NCI-H524 (cell line): Measurements from ENCODE around the gene LINC01488.
A peak's percentile ranks its signal among the peaks of the same experiment; 100 is the strongest.

Source experiments
- DNase-seq, 2 experiments: peaks; one replicate each; lab custom pipeline; 2025; lab: John Stamatoyannopoulos, UW

Gene LINC01488

DNA sequence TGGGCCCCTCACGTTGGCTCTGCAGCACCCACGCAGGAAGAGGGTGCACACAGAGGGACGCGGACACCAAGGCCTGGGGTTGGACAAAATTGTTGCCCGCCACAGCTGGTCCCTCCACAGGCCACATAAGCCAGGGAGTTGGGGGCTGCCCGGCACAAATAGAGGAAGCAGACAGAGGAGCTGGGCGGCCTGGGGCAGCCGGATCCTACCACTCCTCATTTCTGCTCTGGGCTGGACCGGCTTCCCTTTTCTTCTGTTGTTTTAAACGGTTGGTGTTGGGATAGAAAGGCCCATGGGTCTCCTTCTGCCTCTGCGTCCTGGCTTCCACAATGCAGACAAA lies 36.4 kb upstream of the LINC01488 start:
- no peak for DNase-seq

DNA sequence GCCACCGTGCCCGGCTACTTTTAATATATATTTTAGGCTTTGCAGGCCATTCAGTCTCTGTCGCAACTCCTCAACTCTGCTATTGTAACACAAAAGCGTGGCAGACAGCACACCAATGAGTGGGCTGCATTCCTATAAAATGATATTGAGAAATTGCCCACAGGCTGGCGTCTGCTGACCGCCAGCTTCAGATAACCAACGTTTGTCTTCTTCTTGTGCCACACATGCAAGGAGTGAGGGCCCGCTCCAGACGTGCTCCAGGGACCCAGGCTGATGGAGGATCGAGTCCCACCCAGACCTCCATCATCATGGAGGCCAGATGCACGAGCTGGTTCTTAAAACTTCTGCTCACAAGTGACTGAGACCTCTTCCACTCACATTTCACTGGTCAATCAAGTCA lies 35.4 kb upstream of the LINC01488 start:
- no peak for DNase-seq

DNA sequence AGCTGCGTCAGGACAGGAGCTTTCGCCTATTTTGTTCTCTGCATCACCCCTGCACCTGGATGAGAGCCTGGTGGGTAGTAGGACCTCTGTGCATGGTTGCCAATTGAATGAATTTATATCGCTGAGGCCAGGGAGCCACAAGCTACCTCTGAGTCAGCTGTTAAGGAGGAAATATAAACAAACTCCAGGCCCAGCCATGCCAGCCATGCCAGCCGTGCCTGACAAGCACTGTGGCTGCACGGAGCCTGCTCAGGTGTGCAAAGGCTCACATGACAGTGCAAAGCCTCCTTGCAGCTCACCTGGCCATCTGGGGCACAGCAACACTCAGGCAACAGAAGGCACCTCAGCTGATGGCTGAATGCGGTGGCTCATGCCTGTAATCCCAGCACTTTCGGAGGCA lies 33.7 kb upstream of the LINC01488 start:
- DNase-seq = peak; percentile 12 to 65

DNA sequence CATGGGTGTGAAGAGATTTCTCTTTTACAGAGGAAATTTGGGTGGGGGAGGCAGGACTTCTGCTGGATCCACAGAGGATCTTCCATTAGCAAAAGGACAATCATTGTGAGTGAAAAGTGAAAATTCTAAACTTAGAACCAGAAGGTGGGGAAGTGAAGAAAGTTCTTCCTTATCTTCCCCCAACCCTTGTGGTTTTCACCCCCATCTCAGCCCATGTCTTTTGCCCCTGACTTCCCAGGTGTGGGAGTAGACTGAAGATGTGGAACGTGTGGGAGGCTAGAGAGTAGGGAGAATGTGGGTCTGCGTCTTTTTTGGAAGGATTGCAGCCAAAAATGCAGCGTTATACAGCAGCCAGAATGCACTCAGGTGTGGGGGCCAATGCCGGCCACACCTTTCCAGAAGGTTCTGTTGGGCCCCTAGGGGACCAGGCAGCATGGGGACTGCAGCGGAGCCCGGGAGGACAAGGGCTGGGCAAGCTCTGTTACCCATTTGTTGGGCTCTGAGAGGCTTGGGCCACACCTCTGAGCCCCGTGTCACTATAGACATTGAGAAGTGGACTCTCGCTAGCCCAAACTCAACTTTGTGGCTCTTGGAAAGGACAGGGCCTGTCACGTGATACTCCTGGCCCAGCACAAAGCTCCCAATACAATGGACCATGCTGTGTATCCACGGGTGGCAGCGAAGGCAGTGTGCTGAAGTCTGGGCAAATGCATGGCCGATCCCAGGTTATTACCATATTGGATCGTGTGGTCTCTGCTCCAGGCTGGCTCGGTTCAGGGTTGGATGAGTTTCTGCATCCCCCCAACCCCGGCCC lies 32.8 kb upstream of the LINC01488 start:
- no peak for DNase-seq

DNA sequence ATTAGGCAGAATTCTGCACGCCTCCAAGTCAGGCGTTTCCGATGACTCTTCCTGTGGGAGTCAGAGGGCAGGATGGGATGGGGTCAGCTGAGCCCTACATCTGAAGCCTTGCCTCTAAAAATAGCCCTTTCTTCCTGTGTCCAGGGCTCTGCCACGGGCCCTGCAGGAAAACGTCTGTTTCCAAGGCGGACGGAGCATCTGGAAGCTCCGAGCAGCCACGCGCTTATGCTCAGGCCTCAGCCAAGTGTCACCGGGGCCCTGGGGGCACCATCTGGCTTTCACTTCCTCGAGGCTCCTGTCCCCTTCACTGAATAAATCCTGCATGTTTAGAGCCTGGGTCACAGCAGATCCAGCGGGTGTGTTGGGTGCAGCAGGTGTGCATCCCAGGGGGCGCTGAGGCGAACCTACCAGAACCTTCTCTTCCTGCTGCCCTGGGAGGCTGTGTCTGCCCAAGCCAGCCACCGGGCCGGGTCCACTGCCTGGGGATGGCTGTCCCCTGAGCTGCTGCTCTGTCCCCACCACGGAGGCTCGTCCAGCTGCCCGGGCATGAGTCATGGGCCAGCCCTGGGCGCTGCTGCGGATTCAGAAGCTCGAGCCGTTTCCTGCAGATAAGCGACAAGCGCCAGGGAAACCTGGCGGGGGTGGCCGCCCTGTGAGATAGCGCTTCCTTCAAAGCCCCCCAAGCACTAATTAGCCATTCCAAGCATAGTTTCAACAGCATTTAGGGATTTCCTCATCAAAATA lies 32.0 kb upstream of the LINC01488 start:
- DNase-seq = peak; percentile 76 to 89

DNA sequence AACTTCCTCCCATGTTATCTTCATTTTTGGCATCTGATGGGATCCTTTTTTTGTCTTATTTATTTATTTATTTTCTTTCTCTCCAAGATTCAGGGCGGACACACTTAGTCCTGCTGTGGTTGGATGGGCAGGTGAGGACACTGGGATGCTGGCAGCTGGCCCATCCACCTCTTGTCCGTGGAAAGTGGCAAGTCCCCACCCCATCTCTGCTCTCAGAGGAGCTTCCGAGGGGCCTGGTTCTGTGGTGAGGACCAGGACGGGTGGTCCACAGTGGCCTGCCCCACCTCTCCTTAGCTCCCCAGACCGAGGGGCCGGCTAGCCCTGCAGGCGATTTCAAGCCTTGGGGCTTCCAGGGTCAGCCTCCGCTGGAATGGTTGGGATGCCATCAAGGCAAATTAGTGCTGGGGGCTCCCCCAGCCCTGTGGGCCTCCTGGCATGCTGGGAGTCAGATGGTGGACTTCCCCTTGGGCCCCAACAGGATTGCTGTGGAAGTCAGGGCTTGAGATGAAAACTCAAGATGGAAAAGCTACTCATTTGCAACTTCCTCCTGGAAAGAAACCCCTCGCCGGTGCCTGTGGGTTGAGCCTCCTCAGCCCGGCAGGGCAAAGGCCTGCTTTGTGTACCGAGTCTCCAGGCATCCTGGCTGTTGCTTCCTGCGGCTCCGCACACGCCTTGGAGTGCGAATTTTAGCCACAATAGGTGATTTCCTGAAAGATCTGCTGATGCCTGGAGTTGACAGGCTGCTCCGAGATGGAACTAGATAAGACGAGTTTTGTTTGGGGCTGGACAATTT lies 31.2 kb upstream of the LINC01488 start:
- no peak for DNase-seq

DNA sequence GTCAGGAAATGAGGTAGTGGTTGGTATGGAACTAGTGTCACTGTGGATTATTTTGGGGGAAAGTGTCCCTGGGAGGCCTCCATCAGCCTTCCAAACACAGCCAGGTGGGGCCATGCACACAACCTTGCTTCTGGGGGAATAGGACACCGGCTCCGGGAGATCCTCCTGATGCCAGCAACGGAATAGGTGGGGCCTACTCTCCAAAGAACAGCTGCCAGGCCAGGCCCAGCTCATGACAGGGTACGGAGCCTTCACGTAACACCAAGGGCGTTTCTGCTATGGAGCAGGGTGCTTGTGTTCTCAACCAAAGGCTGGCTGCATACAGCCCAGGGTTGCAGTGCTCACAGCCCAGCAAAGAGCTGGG lies 30.6 kb upstream of the LINC01488 start:
- DNase-seq = no peak

DNA sequence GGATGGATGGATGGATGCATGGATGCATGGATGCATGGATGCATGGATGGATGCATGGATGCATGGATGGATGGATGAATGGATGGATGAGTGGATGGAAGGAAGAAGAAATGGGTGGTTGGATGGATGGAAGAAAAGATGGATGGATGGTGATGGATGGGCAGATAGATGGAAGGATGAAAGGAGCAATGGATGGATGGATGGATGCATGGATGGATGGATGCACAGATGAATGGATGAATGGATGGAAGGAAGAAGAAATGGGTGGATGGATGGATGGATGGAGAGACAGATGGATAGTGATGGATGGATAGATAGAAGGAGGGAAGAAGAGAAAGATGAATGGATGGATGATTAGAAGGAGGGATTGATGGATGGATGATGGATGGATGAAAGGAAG lies 30.2 kb upstream of the LINC01488 start:
- DNase-seq = no peak

DNA sequence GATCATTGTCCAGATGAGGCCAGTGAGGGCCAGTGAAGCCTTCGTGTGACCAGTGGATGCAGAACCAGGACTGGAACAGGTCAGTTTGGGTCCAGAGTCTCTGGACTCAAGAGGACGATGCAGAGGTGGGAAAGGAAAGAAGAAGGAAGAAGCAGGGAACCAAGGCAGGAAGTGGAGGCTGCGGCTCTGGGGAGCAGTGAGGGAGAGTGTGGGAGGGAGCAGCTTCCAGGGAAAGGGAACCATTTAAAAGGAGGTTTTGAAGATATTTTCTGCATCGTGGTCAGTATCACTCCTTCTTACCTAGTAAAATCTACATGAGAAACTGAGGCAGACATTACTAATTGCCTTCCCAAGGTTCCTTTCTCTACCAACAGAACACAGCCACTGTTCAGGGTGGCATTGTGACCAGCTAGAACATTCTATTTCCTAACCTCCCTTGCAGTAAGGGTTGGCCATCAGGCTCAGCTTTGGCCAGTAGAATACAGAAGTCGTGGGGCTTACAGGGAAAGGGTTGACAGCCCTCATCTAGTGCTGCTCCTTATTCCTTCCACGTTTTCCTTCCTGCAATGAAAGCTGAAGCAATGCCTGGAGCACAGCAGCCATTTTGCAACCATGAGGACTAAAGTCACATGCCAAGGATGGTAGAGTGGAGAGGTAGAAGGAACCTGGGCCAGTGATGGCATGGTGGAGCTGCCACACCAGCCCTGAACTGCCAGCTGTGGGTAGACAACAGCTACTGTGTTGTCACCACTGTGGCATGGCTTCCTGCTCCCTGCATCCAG lies 29.1 kb upstream of the LINC01488 start:
- DNase-seq = no peak

DNA sequence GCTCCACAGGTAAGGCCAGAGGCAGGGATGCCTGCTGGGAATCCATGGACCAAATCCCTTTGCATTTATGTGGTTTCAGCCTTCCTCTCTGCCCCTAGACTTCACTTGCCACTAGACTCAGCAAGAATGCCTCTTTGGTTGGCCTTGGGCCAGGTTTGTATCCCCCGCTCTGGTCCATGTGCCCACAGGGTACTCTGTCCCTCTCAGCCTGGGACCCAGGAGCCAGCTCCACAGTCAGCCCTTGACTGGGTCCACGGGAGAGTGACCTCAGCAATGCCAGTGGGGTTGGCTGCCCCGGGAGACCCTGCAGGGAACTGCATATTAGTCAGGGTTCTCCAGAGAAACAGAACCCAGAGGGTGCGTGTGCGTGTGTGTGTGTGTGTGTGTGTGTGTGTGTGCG lies 28.3 kb upstream of the LINC01488 start:
- no peak for DNase-seq

DNA sequence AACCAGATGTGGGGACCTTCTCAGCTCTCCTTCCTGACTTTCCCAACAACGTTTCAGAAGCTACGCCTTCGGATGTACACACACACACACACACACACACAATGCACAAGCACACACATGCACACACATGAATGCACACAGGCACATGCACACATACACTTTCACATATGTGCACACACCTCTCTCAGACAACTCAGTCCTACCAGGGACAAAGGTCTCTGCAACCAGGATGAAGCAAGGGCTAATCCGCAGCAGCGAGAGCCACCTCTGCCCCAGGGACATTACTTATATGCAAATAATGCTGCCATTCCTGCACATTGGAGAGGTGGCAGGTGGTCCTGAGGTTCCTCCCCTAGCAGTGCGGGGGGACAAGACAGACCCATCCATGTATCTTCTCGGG lies 27.4 kb upstream of the LINC01488 start:
- no peak for DNase-seq

DNA sequence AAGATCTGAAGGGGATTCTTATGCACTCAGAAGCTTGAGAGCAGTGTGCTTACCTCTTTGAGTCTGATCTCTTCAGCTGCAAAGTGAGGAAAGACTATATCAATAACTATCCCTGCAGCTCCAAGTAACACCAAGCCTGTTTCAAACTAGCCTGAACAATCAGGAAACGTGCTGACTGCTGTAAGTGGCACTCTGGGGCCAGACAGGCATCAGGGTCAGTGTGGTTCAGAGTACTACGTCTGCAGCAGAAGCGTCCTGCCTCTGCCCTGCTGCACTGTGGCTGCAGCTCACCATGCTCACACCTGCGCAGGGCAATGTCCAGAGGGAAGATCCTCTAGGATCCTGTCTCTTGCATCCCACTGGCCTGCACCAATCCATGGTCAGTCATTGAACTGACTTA lies 25.5 kb upstream of the LINC01488 start:
- DNase-seq = no peak

DNA sequence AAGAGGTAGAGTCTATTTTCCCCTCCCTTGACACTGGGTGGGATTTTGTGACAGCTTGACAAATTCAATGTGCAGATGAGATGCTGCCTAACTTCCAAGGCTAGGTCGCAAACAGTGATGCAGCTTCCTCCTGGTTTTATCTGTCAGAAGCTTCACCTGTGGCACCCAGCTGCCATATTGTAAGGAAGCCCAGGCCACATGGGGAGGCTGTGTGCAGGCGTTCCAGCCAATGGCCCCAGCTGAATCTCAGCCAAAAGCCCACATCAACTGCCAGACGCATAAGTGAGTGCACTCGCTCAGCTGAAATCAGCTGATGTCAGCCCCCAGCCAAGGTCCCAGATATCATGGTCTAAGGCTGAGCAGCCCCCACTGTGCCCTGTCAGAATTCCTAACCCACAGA lies 24.8 kb upstream of the LINC01488 start:
- no peak for DNase-seq

DNA sequence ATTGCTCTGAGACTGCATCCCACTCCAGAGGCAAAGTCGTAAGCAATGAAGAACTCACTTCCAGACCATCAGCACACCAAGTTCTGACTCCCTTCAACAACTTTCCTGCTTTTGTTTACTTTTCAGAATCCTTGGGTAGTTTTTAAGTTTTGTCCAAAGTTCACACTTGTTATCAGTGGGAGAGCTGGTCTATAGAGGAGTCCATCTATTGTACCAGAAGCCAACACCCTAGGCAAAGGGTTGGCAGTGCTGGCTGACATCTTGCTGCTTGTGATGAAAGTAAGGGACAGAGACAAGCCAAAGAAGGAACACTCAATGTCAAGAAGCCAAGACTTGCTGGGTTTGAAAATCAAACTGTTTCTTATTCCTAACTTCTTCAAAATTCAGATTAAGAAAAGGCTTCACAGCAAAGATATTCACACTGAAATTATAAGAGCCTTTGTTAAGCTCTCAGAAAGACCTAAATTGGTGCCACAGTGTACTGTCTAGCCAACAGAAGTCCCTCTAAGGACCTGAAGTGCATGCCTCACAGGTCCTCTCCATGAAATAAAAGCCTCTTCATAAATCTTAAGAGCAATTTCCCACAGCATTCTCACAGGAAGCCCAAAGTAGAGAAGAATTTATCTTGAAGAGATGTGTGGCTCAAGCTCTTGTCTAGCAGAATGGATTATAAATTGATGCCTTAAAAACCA lies 21.5 kb upstream of the LINC01488 start:
- DNase-seq = no peak

DNA sequence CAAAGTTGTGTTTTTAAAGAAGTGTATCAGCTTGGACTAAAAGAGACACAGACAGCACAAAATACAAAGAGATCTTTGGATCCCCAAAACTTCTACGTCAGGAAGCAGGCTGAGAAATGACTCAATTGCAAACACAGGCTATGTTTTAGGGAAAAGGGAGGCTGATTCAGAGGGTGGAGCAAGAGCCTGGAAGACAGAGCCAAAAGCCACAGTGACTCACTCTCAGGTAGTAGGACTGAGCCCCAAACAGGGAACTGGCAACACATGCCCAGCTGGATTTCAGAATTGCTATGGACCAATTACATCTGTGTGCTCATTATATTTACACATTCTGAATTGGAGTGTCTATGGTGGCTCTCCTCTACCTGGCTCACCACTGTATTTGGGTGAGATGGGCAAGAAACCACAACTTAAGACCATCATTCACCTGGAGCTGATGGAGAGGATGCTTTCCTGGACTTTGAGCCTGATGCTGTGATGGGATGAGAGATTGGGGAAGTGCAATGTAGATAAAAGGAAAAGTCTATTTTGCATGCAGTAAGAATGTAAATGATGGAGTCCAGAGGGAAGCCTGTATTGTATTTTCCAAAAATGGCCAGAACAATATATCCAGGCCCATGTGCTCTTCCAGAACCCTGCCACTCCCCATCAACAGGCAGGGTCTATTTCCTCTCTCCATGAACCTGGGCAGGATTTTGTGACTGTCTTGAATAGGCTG lies 20.8 kb upstream of the LINC01488 start:
- no peak for DNase-seq

DNA sequence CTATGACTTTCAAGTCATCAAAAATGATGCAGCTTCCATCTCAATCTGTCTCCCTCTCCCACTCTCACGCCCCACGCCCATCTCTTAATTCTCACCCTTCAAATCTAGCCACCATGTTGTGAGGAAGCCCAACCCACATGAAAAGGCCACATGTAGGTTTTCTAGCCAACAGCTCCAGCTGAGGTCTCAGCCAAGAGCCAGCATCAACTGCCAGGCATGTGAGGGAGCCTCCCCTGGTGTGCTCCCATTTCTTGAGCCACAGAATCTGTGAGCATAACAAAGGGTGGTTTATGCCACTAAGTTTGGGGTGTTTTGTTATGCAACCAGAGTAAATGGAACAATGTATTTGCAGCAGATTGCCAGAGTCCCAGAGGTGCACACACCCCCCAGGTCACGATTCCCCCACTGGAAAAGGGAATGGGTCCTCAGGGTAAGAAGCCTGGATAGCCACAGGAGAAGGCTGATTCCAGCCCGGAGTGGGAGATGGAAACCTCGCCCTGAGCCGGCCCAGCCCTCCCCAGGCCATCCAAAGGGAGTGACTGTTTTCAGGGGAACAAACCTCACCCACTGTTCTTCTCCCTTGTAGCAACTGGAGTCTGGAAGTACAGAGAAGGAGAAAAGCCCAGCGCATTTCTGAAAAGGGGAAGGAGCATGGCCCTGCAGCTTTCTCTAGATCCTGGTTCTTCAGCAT lies 20.0 kb upstream of the LINC01488 start:
- no peak for DNase-seq

DNA sequence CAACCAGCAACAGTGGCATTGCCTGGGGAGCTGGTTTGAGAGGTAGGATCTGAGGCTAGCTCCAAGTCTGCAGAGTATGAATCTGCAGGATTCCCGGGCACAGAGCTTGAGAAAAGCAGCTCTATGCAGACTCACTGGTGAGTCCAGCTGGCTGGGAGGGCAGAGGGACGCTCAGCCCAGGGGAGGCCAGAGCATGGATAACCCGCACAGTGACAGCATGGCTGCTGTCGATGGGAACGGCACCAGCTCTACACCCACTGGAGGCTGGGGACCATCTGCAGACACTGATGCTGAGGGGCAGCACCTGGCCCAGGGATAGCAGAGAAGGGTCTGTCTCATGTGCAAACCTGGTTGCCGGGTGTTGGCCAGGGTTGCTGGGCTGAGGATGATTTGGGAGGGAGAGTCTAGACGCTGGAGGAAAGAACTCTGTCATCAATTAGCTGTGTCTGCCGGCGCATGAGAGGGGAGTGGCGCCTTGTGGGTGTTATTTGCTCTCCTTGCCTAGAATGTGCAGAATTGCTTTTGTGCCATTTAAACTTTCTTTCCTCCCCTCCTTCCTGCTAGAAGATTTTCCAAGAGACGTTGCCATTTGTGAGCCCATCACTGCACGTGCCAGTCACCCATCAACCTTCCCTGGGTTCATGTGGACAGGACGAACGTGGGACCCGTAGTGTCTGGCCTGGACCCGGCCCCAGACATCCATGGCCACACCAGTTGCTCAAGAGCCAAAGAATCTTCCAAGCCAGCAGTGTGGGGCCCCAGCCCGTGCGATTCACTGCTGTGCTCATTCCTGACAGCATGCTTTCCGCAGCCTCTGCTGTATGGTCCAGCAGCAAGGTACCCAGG lies 19.1 kb upstream of the LINC01488 start:
- DNase-seq = no peak

DNA sequence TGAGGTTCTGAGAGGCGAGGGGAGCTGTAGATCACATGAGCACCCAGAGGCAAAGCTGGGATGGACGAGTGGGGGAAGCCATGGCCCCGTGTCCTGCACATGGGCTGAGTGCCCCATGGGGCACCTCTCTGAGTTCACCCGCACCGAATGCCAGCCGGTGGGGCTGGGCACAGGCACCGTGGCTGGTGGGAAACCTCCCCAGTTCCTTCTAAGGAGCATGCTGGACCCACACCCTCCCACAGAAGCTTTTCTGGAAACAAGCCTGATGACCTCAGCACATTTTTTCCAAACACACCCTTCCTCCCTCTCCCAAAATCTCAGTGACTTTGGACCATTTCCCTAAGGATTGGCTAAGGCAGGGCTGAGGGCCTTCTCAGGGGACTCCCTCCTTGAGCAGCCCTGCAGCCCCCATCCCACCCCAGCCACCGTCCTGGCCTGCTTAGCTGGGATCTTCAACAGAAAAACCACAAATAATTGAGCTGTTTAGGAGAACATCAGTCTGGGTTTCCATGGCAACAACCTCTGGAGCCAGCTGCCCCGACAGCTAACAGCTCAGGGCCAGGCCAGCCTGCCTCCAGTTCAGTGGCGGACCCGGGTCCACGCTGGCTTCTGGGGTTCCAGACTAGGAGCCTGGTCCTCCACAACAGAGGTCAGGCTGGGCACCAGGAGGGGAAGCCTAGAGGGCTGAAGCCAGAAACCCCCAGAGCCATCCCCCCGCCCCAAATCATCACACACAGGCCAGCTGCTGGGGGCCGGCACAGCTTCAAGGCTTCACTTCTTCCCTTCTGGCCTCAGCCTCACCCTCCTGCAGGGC lies 18.1 kb upstream of the LINC01488 start:
- DNase-seq = peak; percentile 2 to 46
